HepG2 (cell line): ENCODE measurements around the gene ARHGAP45. TPM values are rescaled to one million over a fixed set of nuclear protein-coding genes. Genes with fewer than 3 reads are reported as not detected.
A peak's percentile ranks its signal among the peaks of the same experiment; 100 is the strongest.
"Not testable (repeated sequence)": the region's sequence is repeated elsewhere in the genome, so short reads cannot be mapped to it uniquely, and the experiment has no call there.

Experiments used
- ATAC-seq: fragments of 200-7000 bp; cut with Tn5 transposase; 3 replicates; pipeline ENCODE4 v1.9.1; 2020; ENCODE audit warnings: mild to moderate bottlenecking, moderate library complexity
- BruUV-seq: library from RNA; stranded (reverse); fragments of 400-500 nt; replicated peaks from 2 replicates; lab custom pipeline; 2021; lab: Mats Ljungman, UMichigan
- CTCF ChIA-PET: fragments of 300-600 bp; formaldehyde crosslinking; extraction: SDS; loops from one replicate; lab custom pipeline; 2021; ENCODE audit warnings: low total read pairs, inconsistent platforms, low intra/inter-chr PET ratio; lab: Yijun Ruan, JAX
- POLR2A ChIA-PET: fragments of 350-600 bp; sonication (Branson Sonifier 250); formaldehyde crosslinking; loops from one replicate; lab custom pipeline; 2020; ENCODE audit warnings: antibody characterized with exemption, inconsistent platforms; lab: Yijun Ruan, JAX
- DNase-seq: peaks from one replicate; pipeline ENCODE4 v3.0.0-alpha.2; 2015; ENCODE audit warnings: low spot score
- FAIRE-seq: peaks from 3 replicates; lab custom pipeline; 2011; peaks lifted over from hg19 to GRCh38; lab: Jason Lieb, UNC
- H2AFZ ChIP-seq: one replicate; pipeline ENCODE4 v1.6.1; 2011; ENCODE audit warnings: low read length, inconsistent platforms
- H3K27ac ChIP-seq: fragments of 300-600 bp; 3 replicates; pipeline ENCODE4 v1.8.0; 2011; ENCODE audit warnings: mixed run types, mild to moderate bottlenecking, mixed read lengths, low read length, inconsistent platforms; ENCODE audit not compliant: insufficient read depth; ENCODE audit errors: extremely low read length
- H3K27me3 ChIP-seq, 2 experiments: fragments of 200-600 bp in 1 of 2; 2 replicates in 1 of 2; 3 replicates in 1 of 2; pipeline versions ENCODE4 v1.6.0 to v1.8.0; 2011; ENCODE audit warnings: low read length in 2 of 2, mild to moderate bottlenecking in 2 of 2, moderate library complexity in 2 of 2, inconsistent platforms in 1 of 2; ENCODE audit not compliant: insufficient read depth in 2 of 2, control insufficient read depth in 1 of 2
- H3K36me3 ChIP-seq, 2 experiments: fragments of 200-600 bp in 1 of 2; replicated peaks in 1 of 2; 2 replicates in 1 of 2; 3 replicates in 1 of 2; pipeline versions ENCODE4 v1.5.1 to v1.8.0; 2011; ENCODE audit warnings: low read length in 2 of 2, inconsistent platforms in 1 of 2; ENCODE audit not compliant: insufficient read depth in 2 of 2, control insufficient read depth in 1 of 2
- H3K4me1 ChIP-seq: 2 replicates; pipeline ENCODE4 v1.5.1; 2012; ENCODE audit warnings: low read length, inconsistent platforms; ENCODE audit not compliant: insufficient read depth
- H3K4me2 ChIP-seq: 2 replicates; pipeline ENCODE4 v1.6.0; 2011; ENCODE audit warnings: low read depth, low read length, inconsistent platforms
- H3K4me3 ChIP-seq, 3 experiments: fragments of 200-600 bp in 1 of 3; sonication (generic), shearing (Covaris generic) in 1 of 3; replicated peaks in 1 of 3; 2 replicates each; pipeline ENCODE4 v1.5.1; 2011 to 2016; ENCODE audit warnings: low read length in 3 of 3, inconsistent platforms in 2 of 3, low read depth in 2 of 3, mild to moderate bottlenecking in 2 of 3, control low read depth in 1 of 3, mixed read lengths in 1 of 3; ENCODE audit not compliant: insufficient read depth in 1 of 3
- H3K79me2 ChIP-seq: one replicate; pipeline ENCODE4 v1.6.1; 2011; ENCODE audit warnings: low read length, inconsistent platforms; ENCODE audit not compliant: insufficient read depth
- H3K9ac ChIP-seq: 2 replicates; pipeline ENCODE4 v1.6.0; 2011; ENCODE audit warnings: mild to moderate bottlenecking, low read depth, low read length, inconsistent platforms; ENCODE audit not compliant: insufficient read depth
- H3K9me3 ChIP-seq: 2 replicates; pipeline ENCODE4 v1.5.1; 2012; ENCODE audit warnings: mild to moderate bottlenecking, low read length
- H4K20me1 ChIP-seq: 2 replicates; pipeline ENCODE4 v1.6.0; 2011; ENCODE audit warnings: inconsistent platforms, mild to moderate bottlenecking, low read length, moderate library complexity; ENCODE audit not compliant: insufficient read depth
- WGBS: methylation state at CpG from one replicate; pipeline ENCODE4 v1.1.6; 2017; ENCODE audit warnings: low lambda C conversion rate; 5-methylcytosine and 5-hydroxymethylcytosine counted together
- in situ Hi-C: cut with HindIII; loops from 2 replicates; pipeline ENCODE4 v1.10.0; 2017; ENCODE audit warnings: low pct_unique_long_range_greater_than_20kb; ENCODE audit not compliant: extremely low pct_ligation_motif_present
- intact Hi-C: fragments of 100-400 bp; cut with micrococcal nuclease; formaldehyde crosslinking; loops from one replicate; pipeline ENCODE4 v1.10.0; 2022; ENCODE audit not compliant: unreplicated experiment
- polyA plus RNA-seq, 8 experiments: library from polyadenylated mRNA; depleted of rRNA in 3 of 8; stranded (reverse) in 7 of 8; unstranded in 1 of 8; fragments of >200 nt; fragmentation: Illumina TruSeq in 4 of 8; extraction: Trizol in 4 of 8; gene quantifications; 2 replicates each; pipeline versions ENCODE4 v1.2.1 to v1.2.3, GENCODE V29; 2011 to 2016; ENCODE audit warnings: low read depth in 4 of 8, missing spikeins in 1 of 8, mixed read lengths in 1 of 8; ENCODE audit not compliant: insufficient read depth in 1 of 8
- total RNA-seq, 5 experiments: library from RNA; depleted of rRNA; stranded (reverse); fragments of >200 nt; fragmentation: Illumina TruSeq; extraction: Trizol; gene quantifications; 2 replicates each; pipeline ENCODE4 v1.2.3, GENCODE V29; 2016; ENCODE audit warnings: low read depth in 1 of 5
- TF ChIP-seq, protein P1 (sequence below): sonication (generic); formaldehyde crosslinking; IDR thresholded peaks from 2 replicates; pipeline ENCODE4 v1.5.0; 2020; ENCODE audit warnings: mild to moderate bottlenecking, missing genetic modification reagents, moderate library complexity
- TF ChIP-seq, protein P2 (sequence below): sonication (generic); formaldehyde crosslinking; IDR thresholded peaks from 2 replicates; pipeline ENCODE4 v1.4.0; 2020; ENCODE audit warnings: mild to moderate bottlenecking, missing genetic modification reagents
- TF ChIP-seq, protein P3 (sequence below): sonication (generic); formaldehyde crosslinking; IDR thresholded peaks from 2 replicates; pipeline ENCODE4 v1.9.0; 2021; ENCODE audit warnings: missing genetic modification reagents, borderline replicate concordance

Gene ARHGAP45
- total and polyA plus RNA-seq, 2 of the 13 experiments (the other 11 are each of a cell fraction or from before 2014, with no cell fraction given), result 0.84 to 32.0 TPM

DNA sequence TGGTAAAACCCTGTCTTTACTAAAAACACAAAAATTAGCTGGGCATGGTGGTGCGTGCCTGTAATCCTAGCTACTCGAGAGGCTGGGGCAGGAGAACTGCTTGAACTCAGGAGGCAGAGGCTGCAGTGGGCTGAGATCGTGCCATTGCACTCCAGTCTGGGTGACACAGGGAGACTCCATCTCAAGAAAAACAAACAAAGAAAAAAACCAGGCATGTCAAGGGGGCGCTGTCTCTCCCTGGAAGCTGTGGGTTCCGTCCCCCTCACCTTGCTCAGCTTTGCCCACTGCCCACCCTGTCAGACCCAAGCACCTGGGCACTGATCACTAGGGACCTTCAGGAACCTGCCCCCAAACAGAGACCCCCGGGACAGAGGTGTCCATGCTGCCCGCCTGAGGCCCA lies 62.1 kb downstream of the ARHGAP45 start:
- H3K9me3 ChIP-seq, H3K4me3 ChIP-seq, H3K79me2 ChIP-seq, BruUV-seq, H4K20me1 ChIP-seq, H3K27ac ChIP-seq, H3K4me2 ChIP-seq, DNase-seq, FAIRE-seq, intact Hi-C loops, POLR2A ChIA-PET, H3K27me3 ChIP-seq, H2AFZ ChIP-seq, in situ Hi-C loops, H3K9ac ChIP-seq, H3K4me1 ChIP-seq, CTCF ChIA-PET, ATAC-seq: not testable (repeated sequence)
- WGBS, result 83% methylated on average over 3 of the region's 7 CpGs
- TF ChIP-seq, protein P1, sequence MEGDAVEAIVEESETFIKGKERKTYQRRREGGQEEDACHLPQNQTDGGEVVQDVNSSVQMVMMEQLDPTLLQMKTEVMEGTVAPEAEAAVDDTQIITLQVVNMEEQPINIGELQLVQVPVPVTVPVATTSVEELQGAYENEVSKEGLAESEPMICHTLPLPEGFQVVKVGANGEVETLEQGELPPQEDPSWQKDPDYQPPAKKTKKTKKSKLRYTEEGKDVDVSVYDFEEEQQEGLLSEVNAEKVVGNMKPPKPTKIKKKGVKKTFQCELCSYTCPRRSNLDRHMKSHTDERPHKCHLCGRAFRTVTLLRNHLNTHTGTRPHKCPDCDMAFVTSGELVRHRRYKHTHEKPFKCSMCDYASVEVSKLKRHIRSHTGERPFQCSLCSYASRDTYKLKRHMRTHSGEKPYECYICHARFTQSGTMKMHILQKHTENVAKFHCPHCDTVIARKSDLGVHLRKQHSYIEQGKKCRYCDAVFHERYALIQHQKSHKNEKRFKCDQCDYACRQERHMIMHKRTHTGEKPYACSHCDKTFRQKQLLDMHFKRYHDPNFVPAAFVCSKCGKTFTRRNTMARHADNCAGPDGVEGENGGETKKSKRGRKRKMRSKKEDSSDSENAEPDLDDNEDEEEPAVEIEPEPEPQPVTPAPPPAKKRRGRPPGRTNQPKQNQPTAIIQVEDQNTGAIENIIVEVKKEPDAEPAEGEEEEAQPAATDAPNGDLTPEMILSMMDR, result 0 out of 2 replicates have a peak, but pooled peaks have one; percentile 18
- TF ChIP-seq, all 625 proteins: peak for 1; not testable (repeated sequence) for 624
- peaks cover 5 to 18% of the 10 kb centered on the region in 2 experiments; a peak in 4 of 5 replicates for H3K36me3 ChIP-seq

DNA sequence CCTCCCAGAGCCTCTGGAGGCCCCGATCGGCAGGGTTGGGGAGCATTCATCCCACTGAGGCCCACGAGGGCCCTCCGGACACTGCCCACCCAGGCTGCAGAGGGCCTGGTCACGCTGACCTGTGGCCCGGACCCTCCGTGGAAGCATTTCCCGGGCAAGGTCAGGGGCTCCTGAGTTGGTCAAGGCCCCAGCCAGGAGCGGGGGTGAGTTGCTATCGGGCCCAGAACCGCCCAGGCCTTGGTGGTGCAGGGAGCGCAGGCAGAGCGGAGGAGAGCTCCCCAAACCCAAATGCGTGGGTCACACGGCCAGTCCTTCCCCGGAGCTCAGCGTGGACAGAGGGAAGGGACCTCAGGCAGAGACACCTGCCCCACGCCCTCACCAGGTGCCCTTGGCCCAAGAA lies 62.6 kb downstream of the ARHGAP45 start:
- Histone ChIP-seq H3K9ac (no peak overlapping the region), H3K4me2 (no peak overlapping the region), H3K9me3 (no peaks in the 10 kb centered on the region), H4K20me1 (no peaks in the 10 kb centered on the region), H2AFZ (no peak overlapping the region), H3K4me3 (no peak overlapping the region), H3K27me3 (no peaks in the 10 kb centered on the region), H3K27ac (no peak overlapping the region), H3K4me1 (peaks cover 7% of the 10 kb centered on the region; the same call in 1 of the 2 replicates), H3K36me3 (peaks cover 5 to 22% of the 10 kb centered on the region in 2 experiments; a peak in 4 of 5 replicates), H3K79me2 (peaks cover 2% of the 10 kb centered on the region)
- ChIA-PET POLR2A (no interaction called here), CTCF (no interaction called here)
- intact Hi-C loops, result no loop called here
- 92% methylated on average over 8 of the region's 18 CpGs for WGBS
- DNase-seq (no peak), ATAC-seq (no peak), FAIRE-seq (no peak)
- in situ Hi-C loops, result no loop called here
- no TSS peak for BruUV-seq
- TF ChIP-seq, protein P2, sequence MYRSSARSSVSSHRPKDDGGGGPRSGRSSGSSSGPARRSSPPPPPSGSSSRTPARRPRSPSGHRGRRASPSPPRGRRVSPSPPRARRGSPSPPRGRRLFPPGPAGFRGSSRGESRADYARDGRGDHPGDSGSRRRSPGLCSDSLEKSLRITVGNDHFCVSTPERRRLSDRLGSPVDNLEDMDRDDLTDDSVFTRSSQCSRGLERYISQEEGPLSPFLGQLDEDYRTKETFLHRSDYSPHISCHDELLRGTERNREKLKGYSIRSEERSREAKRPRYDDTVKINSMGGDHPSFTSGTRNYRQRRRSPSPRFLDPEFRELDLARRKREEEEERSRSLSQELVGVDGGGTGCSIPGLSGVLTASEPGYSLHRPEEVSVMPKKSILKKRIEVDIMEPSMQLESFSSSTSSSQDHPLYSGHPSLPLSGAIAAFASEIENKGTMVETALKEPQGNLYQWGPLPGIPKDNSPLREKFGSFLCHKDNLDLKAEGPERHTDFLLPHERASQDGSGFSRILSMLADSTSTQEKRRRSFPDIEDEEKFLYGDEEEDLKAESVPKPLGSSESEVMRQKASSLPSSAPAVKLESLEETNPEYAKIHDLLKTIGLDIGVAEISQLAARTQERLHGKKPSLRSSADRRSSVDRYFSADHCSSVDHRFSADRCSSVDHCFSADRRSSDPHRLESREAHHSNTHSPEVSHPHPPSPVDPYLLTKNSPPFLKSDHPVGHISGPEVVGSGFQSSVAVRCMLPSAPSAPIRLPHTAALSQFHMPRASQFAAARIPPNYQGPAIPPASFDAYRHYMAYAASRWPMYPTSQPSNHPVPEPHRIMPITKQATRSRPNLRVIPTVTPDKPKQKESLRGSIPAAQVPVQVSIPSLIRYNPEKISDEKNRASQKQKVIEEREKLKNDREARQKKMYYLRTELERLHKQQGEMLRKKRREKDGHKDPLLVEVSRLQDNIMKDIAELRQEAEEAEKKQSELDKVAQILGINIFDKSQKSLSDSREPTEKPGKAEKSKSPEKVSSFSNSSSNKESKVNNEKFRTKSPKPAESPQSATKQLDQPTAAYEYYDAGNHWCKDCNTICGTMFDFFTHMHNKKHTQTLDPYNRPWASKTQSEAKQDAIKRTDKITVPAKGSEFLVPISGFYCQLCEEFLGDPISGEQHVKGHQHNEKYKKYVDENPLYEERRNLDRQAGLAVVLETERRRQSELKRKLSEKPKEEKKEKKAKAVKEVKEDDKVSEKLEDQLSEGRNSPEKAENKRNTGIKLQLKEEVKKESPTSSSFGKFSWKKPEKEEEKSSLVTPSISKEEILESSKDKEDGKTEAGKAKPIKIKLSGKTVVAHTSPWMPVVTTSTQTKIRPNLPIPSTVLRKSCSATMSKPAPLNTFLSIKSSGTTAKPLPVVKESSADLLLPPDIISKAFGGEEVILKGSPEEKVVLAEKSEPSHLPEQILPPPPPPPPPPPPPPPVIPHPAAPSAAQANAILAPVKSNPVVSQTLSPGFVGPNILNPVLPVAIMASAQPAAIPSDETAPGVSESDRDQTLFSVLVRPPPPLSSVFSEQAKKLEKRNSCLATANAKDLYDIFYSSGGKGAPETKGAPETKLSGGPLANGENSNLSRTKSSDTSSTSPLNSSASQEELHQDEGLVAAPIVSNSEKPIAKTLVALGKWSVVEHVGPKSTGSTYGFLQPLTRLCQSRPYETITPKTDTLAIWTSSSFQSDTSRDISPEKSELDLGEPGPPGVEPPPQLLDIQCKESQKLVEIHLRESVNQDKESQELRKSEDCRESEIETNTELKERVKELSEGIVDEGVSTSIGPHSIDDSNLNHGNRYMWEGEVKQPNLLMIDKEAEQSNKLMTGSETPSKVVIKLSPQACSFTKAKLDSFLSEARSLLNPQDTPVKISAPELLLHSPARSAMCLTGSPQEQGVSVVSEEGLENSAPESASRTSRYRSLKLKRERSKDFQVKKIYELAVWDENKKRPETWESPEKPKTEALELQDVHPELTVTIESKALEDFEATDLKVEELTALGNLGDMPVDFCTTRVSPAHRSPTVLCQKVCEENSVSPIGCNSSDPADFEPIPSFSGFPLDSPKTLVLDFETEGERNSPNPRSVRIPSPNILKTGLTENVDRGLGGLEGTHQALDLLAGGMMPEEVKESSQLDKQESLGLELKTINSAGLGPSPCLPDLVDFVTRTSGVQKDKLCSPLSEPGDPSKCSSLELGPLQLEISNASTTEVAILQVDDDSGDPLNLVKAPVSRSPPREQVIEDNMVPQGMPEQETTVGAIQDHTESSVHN (CRISPR knock-in tag), result no peak
- TF ChIP-seq, protein P3, sequence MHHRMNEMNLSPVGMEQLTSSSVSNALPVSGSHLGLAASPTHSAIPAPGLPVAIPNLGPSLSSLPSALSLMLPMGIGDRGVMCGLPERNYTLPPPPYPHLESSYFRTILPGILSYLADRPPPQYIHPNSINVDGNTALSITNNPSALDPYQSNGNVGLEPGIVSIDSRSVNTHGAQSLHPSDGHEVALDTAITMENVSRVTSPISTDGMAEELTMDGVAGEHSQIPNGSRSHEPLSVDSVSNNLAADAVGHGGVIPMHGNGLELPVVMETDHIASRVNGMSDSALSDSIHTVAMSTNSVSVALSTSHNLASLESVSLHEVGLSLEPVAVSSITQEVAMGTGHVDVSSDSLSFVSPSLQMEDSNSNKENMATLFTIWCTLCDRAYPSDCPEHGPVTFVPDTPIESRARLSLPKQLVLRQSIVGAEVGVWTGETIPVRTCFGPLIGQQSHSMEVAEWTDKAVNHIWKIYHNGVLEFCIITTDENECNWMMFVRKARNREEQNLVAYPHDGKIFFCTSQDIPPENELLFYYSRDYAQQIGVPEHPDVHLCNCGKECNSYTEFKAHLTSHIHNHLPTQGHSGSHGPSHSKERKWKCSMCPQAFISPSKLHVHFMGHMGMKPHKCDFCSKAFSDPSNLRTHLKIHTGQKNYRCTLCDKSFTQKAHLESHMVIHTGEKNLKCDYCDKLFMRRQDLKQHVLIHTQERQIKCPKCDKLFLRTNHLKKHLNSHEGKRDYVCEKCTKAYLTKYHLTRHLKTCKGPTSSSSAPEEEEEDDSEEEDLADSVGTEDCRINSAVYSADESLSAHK (CRISPR knock-in tag), result no peak
